IMR-90 (cell line): ENCODE data around the gene STX11. TPM values are rescaled to one million over a fixed set of nuclear protein-coding genes. Genes with fewer than 3 reads are reported as not detected.

Experiments
- ELK1 ChIP-seq: fragments of 150-350 bp; IDR thresholded peaks from 2 replicates; pipeline ENCODE4 v1.6.1; 2016; ENCODE audit warnings: low read depth, mild to moderate bottlenecking, low read length, moderate library complexity, borderline replicate concordance
- NFE2L2 ChIP-seq: fragments of 150-350 bp; IDR thresholded peaks from 2 replicates; pipeline ENCODE4 v1.6.1; 2016; ENCODE audit warnings: low read depth, mild to moderate bottlenecking, low read length
- RFX5 ChIP-seq: IDR thresholded peaks from 2 replicates; pipeline ENCODE4 v1.8.0; 2012; ENCODE audit warnings: low read depth, mild to moderate bottlenecking, low read length, moderate library complexity
- SMC3 ChIP-seq: fragments of 150-350 bp; IDR thresholded peaks from 2 replicates; pipeline ENCODE4 v1.6.1; 2016; ENCODE audit warnings: low read depth, mild to moderate bottlenecking, antibody characterized with exemption, low read length, moderate library complexity
- polyA plus RNA-seq, 3 experiments: library from polyadenylated mRNA; depleted of rRNA; stranded (reverse); fragments of >200 nt; gene quantifications; 2 replicates each; pipeline ENCODE4 v1.2.3, GENCODE V29; 2012; ENCODE audit warnings: low replicate concordance in 1 of 3
- total RNA-seq: library from RNA; depleted of rRNA; stranded (reverse); fragments of >200 nt; gene quantifications from 2 replicates; pipeline ENCODE4 v1.2.3, GENCODE V29; 2012

STX11 gene
- total and polyA plus RNA-seq, 2 of the 4 experiments (the other 2 are of a cell fraction) = 0.54 to 0.68 TPM

- no peak for TF ChIP-seq ELK1
- no peak for TF ChIP-seq NFE2L2
- no peak for TF ChIP-seq RFX5
- TF ChIP-seq SMC3 = no peak
Measured at GRCh38 chr6:144215402-144215931, 65.2 kb downstream of the STX11 start (continued).
